Activated T-cell treated with anti-CD3 and anti-CD28 coated beads for 48 hours (primary cell): ENCODE results near the gene CST9.
"Not testable (repeated sequence)": the region's sequence is repeated elsewhere in the genome, so short reads cannot be mapped to it uniquely, and the experiment has no call there.

Experiments
- DNase-seq: peaks from one replicate; pipeline ENCODE4 v3.0.0-alpha.2; 2020; ENCODE audit warnings: low read depth

Gene CST9

GRCh38 chr20:23623666-23624323, 18.1 kb upstream of the CST9 start:
- no peak for DNase-seq

GRCh38 chr20:23622839-23623343, 17.2 kb upstream of the CST9 start:
- no peak for DNase-seq

GRCh38 chr20:23622401-23622800, 16.7 kb upstream of the CST9 start:
- not testable (repeated sequence) for DNase-seq

- DNase-seq, result not testable (repeated sequence)
Measured at GRCh38 chr20:23620670-23621386, 15.1 kb upstream of the CST9 start.

- no peak for DNase-seq
Measured at GRCh38 chr20:23614163-23614562, 8.4 kb upstream of the CST9 start.

GRCh38 chr20:23613676-23614075, 8.0 kb upstream of the CST9 start:
- no peak for DNase-seq

GRCh38 chr20:23612396-23612795, 6.7 kb upstream of the CST9 start:
- DNase-seq, result no peak

- no peak for DNase-seq
Measured at GRCh38 chr20:23609486-23610109, 3.9 kb upstream of the CST9 start.

GRCh38 chr20:23608251-23608846, 2.6 kb upstream of the CST9 start:
- no peak for DNase-seq

- DNase-seq, result no peak
Measured at GRCh38 chr20:23607497-23608245, 2.0 kb upstream of the CST9 start.

GRCh38 chr20:23606652-23607049, 934 bp upstream of the CST9 start:
- DNase-seq, result peak; percentile 62

GRCh38 chr20:23604306-23604705, 1.4 kb downstream of the CST9 start:
- no peak for DNase-seq

GRCh38 chr20:23603321-23603720, 2.4 kb downstream of the CST9 start:
- DNase-seq, result no peak

GRCh38 chr20:23602699-23603098, 3.0 kb downstream of the CST9 start:
- DNase-seq, result no peak

GRCh38 chr20:23602241-23602640, 3.5 kb downstream of the CST9 start:
- DNase-seq, result no peak

- DNase-seq, result no peak
Measured at GRCh38 chr20:23601715-23602114, 4.0 kb downstream of the CST9 start.

- DNase-seq, result no peak
Measured at GRCh38 chr20:23598481-23598880, 7.2 kb downstream of the CST9 start.

GRCh38 chr20:23596579-23597250, 9.0 kb downstream of the CST9 start:
- DNase-seq, result no peak

GRCh38 chr20:23595941-23596340, 9.8 kb downstream of the CST9 start:
- no peak for DNase-seq

GRCh38 chr20:23588434-23589403, 17.0 kb downstream of the CST9 start:
- DNase-seq, result no peak
